ENCODE measurements around the gene SORL1-AS1.

The SORL1-AS1 gene

DNA sequence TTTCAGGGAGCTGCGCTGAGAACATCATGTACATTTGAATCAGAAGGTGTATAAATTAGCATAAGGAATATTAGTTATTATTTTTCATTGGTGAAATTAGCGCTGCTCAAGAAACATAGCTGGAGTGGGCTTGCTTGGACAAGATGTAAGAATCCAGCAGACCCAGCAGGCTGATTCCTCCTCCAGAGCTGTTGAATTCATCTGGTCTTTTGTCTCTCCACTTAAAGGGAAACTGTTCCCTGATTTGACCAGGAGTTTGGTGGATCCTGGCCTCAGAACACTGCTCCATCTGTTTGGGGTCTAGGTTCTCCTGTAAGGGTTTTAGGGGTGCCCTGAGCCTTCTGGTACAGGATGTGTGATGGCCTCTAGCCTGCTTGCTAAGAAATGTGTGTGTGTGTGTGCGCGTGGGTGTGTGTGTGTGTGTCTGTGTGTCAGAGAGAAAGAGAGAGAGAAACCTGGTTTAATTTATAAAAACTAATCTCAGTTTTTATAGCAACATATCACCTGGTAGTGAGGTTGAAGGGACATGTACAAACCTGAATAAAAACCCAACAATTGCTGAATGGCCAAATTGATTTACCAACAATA is 9.0 kb downstream of the SORL1-AS1 start:
- no peaks in the 10 kb centered on the region for H3K9me3 Mint-ChIP-seq
- DNase-seq (ENCODE audit: low spot score) (no peak), ATAC-seq (no peak)
- H3K4me3 Mint-ChIP-seq = no peak overlapping the region
- no peaks in the 10 kb centered on the region for H3K27me3 Mint-ChIP-seq (ENCODE audit: low read depth)
- TF ChIP-seq ATF1 (CRISPR knock-in tag; IDR thresholded peaks at IDR 0.05) (no peak), NFE2L1 (CRISPR knock-in tag; IDR thresholded peaks at IDR 0.05) (no peak), ZNF423 (CRISPR knock-in tag; IDR thresholded peaks at IDR 0.05) (no peak), SMAD3 (CRISPR knock-in tag; IDR thresholded peaks at IDR 0.05; ENCODE audit: borderline replicate concordance) (no peak)
- TF ChIP-seq, protein P1, sequence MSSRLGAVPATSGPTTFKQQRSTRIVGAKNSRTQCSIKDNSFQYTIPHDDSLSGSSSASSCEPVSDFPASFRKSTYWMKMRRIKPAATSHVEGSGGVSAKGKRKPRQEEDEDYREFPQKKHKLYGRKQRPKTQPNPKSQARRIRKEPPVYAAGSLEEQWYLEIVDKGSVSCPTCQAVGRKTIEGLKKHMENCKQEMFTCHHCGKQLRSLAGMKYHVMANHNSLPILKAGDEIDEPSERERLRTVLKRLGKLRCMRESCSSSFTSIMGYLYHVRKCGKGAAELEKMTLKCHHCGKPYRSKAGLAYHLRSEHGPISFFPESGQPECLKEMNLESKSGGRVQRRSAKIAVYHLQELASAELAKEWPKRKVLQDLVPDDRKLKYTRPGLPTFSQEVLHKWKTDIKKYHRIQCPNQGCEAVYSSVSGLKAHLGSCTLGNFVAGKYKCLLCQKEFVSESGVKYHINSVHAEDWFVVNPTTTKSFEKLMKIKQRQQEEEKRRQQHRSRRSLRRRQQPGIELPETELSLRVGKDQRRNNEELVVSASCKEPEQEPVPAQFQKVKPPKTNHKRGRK (CRISPR knock-in tag; IDR thresholded peaks at IDR 0.05; ENCODE audit: borderline replicate concordance) = no peak
- TF ChIP-seq, protein P2, sequence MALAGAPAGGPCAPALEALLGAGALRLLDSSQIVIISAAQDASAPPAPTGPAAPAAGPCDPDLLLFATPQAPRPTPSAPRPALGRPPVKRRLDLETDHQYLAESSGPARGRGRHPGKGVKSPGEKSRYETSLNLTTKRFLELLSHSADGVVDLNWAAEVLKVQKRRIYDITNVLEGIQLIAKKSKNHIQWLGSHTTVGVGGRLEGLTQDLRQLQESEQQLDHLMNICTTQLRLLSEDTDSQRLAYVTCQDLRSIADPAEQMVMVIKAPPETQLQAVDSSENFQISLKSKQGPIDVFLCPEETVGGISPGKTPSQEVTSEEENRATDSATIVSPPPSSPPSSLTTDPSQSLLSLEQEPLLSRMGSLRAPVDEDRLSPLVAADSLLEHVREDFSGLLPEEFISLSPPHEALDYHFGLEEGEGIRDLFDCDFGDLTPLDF (CRISPR knock-in tag; IDR thresholded peaks at IDR 0.05) = no peak
- TF ChIP-seq, protein P3, sequence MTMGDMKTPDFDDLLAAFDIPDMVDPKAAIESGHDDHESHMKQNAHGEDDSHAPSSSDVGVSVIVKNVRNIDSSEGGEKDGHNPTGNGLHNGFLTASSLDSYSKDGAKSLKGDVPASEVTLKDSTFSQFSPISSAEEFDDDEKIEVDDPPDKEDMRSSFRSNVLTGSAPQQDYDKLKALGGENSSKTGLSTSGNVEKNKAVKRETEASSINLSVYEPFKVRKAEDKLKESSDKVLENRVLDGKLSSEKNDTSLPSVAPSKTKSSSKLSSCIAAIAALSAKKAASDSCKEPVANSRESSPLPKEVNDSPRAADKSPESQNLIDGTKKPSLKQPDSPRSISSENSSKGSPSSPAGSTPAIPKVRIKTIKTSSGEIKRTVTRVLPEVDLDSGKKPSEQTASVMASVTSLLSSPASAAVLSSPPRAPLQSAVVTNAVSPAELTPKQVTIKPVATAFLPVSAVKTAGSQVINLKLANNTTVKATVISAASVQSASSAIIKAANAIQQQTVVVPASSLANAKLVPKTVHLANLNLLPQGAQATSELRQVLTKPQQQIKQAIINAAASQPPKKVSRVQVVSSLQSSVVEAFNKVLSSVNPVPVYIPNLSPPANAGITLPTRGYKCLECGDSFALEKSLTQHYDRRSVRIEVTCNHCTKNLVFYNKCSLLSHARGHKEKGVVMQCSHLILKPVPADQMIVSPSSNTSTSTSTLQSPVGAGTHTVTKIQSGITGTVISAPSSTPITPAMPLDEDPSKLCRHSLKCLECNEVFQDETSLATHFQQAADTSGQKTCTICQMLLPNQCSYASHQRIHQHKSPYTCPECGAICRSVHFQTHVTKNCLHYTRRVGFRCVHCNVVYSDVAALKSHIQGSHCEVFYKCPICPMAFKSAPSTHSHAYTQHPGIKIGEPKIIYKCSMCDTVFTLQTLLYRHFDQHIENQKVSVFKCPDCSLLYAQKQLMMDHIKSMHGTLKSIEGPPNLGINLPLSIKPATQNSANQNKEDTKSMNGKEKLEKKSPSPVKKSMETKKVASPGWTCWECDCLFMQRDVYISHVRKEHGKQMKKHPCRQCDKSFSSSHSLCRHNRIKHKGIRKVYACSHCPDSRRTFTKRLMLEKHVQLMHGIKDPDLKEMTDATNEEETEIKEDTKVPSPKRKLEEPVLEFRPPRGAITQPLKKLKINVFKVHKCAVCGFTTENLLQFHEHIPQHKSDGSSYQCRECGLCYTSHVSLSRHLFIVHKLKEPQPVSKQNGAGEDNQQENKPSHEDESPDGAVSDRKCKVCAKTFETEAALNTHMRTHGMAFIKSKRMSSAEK (CRISPR knock-in tag; IDR thresholded peaks at IDR 0.05; ENCODE audit: borderline replicate concordance) = no peak
- TF ChIP-seq, protein P4, sequence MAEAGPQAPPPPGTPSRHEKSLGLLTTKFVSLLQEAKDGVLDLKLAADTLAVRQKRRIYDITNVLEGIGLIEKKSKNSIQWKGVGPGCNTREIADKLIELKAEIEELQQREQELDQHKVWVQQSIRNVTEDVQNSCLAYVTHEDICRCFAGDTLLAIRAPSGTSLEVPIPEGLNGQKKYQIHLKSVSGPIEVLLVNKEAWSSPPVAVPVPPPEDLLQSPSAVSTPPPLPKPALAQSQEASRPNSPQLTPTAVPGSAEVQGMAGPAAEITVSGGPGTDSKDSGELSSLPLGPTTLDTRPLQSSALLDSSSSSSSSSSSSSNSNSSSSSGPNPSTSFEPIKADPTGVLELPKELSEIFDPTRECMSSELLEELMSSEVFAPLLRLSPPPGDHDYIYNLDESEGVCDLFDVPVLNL (CRISPR knock-in tag; IDR thresholded peaks at IDR 0.05; ENCODE audit: borderline replicate concordance, low read depth) = no peak
- TF ChIP-seq, protein P5, sequence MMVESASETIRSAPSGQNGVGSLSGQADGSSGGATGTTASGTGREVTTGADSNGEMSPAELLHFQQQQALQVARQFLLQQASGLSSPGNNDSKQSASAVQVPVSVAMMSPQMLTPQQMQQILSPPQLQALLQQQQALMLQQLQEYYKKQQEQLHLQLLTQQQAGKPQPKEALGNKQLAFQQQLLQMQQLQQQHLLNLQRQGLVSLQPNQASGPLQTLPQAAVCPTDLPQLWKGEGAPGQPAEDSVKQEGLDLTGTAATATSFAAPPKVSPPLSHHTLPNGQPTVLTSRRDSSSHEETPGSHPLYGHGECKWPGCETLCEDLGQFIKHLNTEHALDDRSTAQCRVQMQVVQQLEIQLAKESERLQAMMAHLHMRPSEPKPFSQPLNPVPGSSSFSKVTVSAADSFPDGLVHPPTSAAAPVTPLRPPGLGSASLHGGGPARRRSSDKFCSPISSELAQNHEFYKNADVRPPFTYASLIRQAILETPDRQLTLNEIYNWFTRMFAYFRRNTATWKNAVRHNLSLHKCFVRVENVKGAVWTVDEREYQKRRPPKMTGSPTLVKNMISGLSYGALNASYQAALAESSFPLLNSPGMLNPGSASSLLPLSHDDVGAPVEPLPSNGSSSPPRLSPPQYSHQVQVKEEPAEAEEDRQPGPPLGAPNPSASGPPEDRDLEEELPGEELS (CRISPR knock-in tag; IDR thresholded peaks at IDR 0.05) = no peak
- 0 out of 2 replicates have a peak overlapping the region, but pooled peaks have one; percentile 66 for H3K27ac Mint-ChIP-seq
- POLR2A ChIA-PET = no interaction called here
- CTCF ChIA-PET = interaction anchor here (0.8 kb wide), 1 partner anchor 17 kb away, joined by 3 read pairs; no protein-coding TSS in a partner anchor
- H3K4me1 Mint-ChIP-seq = peaks cover 44% of the 10 kb centered on the region
- H3K36me3 Mint-ChIP-seq = no peaks in the 10 kb centered on the region

DNA sequence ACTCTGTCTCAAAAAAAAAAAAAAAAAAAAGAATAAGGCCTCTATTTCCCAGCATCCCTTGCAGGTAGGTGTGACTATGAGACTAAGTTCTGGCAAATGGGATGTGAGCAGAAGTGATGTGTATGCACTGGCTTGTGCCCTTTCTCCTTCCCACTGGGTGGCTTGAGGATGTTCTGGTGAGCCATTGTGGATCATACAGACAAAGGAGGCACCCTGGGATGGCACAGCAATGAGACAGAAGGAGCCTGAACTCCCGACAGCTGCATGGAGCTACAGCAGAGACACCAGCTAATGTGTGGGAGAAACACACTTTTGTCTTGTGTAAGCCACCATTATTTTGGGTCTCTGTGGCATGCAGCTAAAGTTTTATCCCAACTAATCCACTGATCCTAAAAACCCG is 11.2 kb downstream of the SORL1-AS1 start:
- Mint-ChIP-seq H3K4me1 (peaks cover 26% of the 10 kb centered on the region), H3K27me3 (ENCODE audit: low read depth) (no peaks in the 10 kb centered on the region), H3K9me3 (no peaks in the 10 kb centered on the region), H3K36me3 (no peaks in the 10 kb centered on the region), H3K27ac (no peak overlapping the region), H3K4me3 (no peak overlapping the region)
- POLR2A ChIA-PET = no interaction called here
- DNase-seq (ENCODE audit: low spot score) (no peak), ATAC-seq (no peak)
- CTCF ChIA-PET = interaction anchor here (0.7 to 1.3 kb wide), 5 partner anchors 9 to 1332 kb away, joined by 3 to 4 read pairs (median 3); no protein-coding TSS in a partner anchor
- TF ChIP-seq, protein P6, sequence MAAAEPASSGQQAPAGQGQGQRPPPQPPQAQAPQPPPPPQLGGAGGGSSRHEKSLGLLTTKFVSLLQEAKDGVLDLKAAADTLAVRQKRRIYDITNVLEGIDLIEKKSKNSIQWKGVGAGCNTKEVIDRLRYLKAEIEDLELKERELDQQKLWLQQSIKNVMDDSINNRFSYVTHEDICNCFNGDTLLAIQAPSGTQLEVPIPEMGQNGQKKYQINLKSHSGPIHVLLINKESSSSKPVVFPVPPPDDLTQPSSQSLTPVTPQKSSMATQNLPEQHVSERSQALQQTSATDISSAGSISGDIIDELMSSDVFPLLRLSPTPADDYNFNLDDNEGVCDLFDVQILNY (CRISPR knock-in tag; IDR thresholded peaks at IDR 0.05) = no peak
- TF ChIP-seq, protein P7, sequence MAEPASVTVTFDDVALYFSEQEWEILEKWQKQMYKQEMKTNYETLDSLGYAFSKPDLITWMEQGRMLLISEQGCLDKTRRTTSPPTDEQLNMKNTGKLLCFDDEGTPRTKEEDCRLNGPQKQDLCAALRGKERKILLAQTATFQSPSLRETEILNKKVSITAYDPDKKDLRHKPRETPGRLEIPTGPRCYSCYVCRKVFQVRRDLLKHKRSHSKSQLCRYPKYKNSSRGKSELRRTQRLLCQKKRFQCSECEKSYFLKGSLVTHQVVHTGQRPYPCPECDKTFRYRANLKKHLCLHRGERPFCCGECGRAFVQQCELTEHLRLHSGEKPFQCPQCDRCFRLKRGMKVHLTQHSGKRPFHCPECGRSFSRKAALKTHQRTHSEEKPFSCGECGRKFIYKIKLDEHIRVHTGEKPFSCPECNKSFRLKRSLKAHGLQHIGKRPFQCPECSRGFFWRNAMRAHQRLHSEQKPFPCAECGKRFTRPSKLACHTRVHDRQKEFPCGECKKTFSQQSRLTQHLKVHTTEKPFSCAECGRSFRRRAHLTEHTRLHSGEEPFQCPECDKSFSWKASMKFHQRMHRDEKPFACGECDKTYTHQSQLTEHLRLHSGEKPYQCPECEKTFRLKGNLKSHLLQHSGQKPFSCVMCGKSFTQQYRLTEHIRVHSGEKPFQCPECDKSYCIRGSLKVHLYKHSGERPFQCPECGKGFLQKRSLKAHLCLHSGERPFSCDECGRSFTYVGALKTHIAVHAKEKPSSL (CRISPR knock-in tag; conservative IDR thresholded peaks at IDR 0.05) = no peak
- TF ChIP-seq, protein P1 (CRISPR knock-in tag; IDR thresholded peaks at IDR 0.05; ENCODE audit: borderline replicate concordance) = no peak
- no peak for TF ChIP-seq ZNF232 (CRISPR knock-in tag; IDR thresholded peaks at IDR 0.05)
- no peak for TF ChIP-seq EMX1 (CRISPR knock-in tag; IDR thresholded peaks at IDR 0.05)
- TF ChIP-seq, protein P8, sequence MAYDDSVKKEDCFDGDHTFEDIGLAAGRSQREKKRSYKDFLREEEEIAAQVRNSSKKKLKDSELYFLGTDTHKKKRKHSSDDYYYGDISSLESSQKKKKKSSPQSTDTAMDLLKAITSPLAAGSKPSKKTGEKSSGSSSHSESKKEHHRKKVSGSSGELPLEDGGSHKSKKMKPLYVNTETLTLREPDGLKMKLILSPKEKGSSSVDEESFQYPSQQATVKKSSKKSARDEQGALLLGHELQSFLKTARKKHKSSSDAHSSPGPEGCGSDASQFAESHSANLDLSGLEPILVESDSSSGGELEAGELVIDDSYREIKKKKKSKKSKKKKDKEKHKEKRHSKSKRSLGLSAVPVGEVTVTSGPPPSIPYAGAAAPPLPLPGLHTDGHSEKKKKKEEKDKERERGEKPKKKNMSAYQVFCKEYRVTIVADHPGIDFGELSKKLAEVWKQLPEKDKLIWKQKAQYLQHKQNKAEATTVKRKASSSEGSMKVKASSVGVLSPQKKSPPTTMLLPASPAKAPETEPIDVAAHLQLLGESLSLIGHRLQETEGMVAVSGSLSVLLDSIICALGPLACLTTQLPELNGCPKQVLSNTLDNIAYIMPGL (CRISPR knock-in tag; IDR thresholded peaks at IDR 0.05) = no peak

Data from WTC11 (cell line).